Measurements from ENCODE around the gene SEZ6. TPM values are rescaled to one million over a fixed set of nuclear protein-coding genes. Genes with fewer than 3 reads are reported as not detected.
A peak's percentile ranks its signal among the peaks of the same experiment; 100 is the strongest.

SEZ6 gene
- total and polyA plus RNA-seq, 10 of the 15 experiments (the other 5 are each of a cell fraction or from before 2014, with no cell fraction given), result 0.05 to 0.87 (median 0.17) TPM; not detected in 4

GRCh38 chr17:28907709-28908475, 97.9 kb downstream of the SEZ6 start:
- Histone ChIP-seq H3K36me3 (ENCODE audit: control insufficient read depth in 2 of 2, insufficient read depth in 2 of 2, low read length in 1 of 2) (peaks cover 34 to 46% of the 10 kb centered on the region in 2 experiments), H3K4me3 (no peak overlapping the region), H3K9me3 (replicated peaks; ENCODE audit: control insufficient read depth, insufficient read depth, low read length) (no peaks in the 10 kb centered on the region), H2AFZ (ENCODE audit: control insufficient read depth, low read depth, low read length) (no peak overlapping the region), H3K27ac (ENCODE audit: control insufficient read depth, insufficient read depth) (no peak overlapping the region), H3K4me1 (ENCODE audit: control insufficient read depth, insufficient read depth, low read length) (0 out of 2 replicates have a peak, but pooled peaks cover 2% of the 10 kb centered on the region), H3K79me2 (ENCODE audit: control insufficient read depth, insufficient read depth, low read length) (no peaks in the 10 kb centered on the region), H3K4me2 (ENCODE audit: control insufficient read depth, insufficient read depth) (no peak overlapping the region), H4K20me1 (ENCODE audit: control insufficient read depth, insufficient read depth) (no peaks in the 10 kb centered on the region), H3K27me3 (replicated peaks in 1 of 2; ENCODE audit: control insufficient read depth in 2 of 2, insufficient read depth in 2 of 2, low read length in 1 of 2) (no peaks in the 10 kb centered on the region), H3K9ac (ENCODE audit: control insufficient read depth, insufficient read depth, low read length) (no peak overlapping the region)
- intact Hi-C loops (cut with micrococcal nuclease; ENCODE audit: unreplicated experiment), result no loop called here
- BruUV-seq (replicated peaks), result TSS peak; percentile 13
- DNase-seq (ENCODE audit: low read depth, low spot score) (no peak), ATAC-seq (no peak), FAIRE-seq (no peak)
- in situ Hi-C loops (cut with MboI), result no loop called here
- TF ChIP-seq, protein P1, sequence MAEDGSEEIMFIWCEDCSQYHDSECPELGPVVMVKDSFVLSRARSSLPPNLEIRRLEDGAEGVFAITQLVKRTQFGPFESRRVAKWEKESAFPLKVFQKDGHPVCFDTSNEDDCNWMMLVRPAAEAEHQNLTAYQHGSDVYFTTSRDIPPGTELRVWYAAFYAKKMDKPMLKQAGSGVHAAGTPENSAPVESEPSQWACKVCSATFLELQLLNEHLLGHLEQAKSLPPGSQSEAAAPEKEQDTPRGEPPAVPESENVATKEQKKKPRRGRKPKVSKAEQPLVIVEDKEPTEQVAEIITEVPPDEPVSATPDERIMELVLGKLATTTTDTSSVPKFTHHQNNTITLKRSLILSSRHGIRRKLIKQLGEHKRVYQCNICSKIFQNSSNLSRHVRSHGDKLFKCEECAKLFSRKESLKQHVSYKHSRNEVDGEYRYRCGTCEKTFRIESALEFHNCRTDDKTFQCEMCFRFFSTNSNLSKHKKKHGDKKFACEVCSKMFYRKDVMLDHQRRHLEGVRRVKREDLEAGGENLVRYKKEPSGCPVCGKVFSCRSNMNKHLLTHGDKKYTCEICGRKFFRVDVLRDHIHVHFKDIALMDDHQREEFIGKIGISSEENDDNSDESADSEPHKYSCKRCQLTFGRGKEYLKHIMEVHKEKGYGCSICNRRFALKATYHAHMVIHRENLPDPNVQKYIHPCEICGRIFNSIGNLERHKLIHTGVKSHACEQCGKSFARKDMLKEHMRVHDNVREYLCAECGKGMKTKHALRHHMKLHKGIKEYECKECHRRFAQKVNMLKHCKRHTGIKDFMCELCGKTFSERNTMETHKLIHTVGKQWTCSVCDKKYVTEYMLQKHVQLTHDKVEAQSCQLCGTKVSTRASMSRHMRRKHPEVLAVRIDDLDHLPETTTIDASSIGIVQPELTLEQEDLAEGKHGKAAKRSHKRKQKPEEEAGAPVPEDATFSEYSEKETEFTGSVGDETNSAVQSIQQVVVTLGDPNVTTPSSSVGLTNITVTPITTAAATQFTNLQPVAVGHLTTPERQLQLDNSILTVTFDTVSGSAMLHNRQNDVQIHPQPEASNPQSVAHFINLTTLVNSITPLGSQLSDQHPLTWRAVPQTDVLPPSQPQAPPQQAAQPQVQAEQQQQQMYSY (CRISPR knock-in tag; IDR thresholded peaks at IDR 0.05), result no peak
- TF ChIP-seq KAT2A (conservative IDR thresholded peaks at IDR 0.05; ENCODE audit: control insufficient read depth, low read depth, low read length) (no peak), CBX5 (IDR thresholded peaks at IDR 0.05; ENCODE audit: low read depth) (no peak), LARP7 (IDR thresholded peaks at IDR 0.05) (no peak), SIN3A (IDR thresholded peaks at IDR 0.05; ENCODE audit: low read depth, low read length) (no peak)
- CTCF ChIA-PET, result interaction anchor here (0.9 to 17.3 kb wide), 7 partner anchors 9 to 181 kb away, joined by 3 to 175 read pairs (median 6); no protein-coding TSS in a partner anchor
- POLR2A ChIA-PET, result interaction anchor here (0.5 to 1.8 kb wide), 5 partner anchors 10 to 196 kb away, joined by 3 to 6 read pairs (median 4); partner anchors contain the start of genes FAM222B, FLOT2 and PROCA1
- SMC1A ChIA-PET (ENCODE audit: uncharacterized antibody, unreplicated experiment), result interaction anchor here (0.6 to 3.2 kb wide), 6 partner anchors 10 to 282 kb away, joined by 3 to 22 read pairs (median 4); partner anchors contain the start of genes FAM222B and FLOT2
- WGBS (ENCODE audit: insufficient coverage, insufficient replicate concordance, low lambda C conversion rate, missing lambda C conversion rate), result 95% methylated on average over 3 of the region's 3 CpGs
- RAD21 ChIA-PET (ENCODE audit: unreplicated experiment), result interaction anchor here (0.7 to 5.7 kb wide), 4 partner anchors 59 to 181 kb away, joined by 4 to 23 read pairs (median 5); no protein-coding TSS in a partner anchor

Data from GM12878 (cell line).